ENCODE results near the gene CATSPER2.
"Not testable (repeated sequence)": the region's sequence is repeated elsewhere in the genome, so short reads cannot be mapped to it uniquely, and the experiment has no call there.

GRCh38 chr15:43617750-43618149 lies 30.9 kb downstream of the CATSPER2 start:
- TF ChIP-seq, protein P1, sequence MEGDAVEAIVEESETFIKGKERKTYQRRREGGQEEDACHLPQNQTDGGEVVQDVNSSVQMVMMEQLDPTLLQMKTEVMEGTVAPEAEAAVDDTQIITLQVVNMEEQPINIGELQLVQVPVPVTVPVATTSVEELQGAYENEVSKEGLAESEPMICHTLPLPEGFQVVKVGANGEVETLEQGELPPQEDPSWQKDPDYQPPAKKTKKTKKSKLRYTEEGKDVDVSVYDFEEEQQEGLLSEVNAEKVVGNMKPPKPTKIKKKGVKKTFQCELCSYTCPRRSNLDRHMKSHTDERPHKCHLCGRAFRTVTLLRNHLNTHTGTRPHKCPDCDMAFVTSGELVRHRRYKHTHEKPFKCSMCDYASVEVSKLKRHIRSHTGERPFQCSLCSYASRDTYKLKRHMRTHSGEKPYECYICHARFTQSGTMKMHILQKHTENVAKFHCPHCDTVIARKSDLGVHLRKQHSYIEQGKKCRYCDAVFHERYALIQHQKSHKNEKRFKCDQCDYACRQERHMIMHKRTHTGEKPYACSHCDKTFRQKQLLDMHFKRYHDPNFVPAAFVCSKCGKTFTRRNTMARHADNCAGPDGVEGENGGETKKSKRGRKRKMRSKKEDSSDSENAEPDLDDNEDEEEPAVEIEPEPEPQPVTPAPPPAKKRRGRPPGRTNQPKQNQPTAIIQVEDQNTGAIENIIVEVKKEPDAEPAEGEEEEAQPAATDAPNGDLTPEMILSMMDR (conservative IDR thresholded peaks at IDR 0.05; ENCODE audit: low read depth, low read length), result not testable (repeated sequence)
- TF ChIP-seq EZH2phosphoT487 (IDR thresholded peaks at IDR 0.05; ENCODE audit: borderline replicate concordance, low read length), result not testable (repeated sequence)
